GM12891 (cell line): ENCODE measurements around the gene RYR3.

ENCODE experiments used
- POLR2A ChIP-seq: IDR thresholded peaks from 2 replicates; pipeline ENCODE4 v1.6.1; 2011; ENCODE audit warnings: low read depth, low read length, control low read depth
- POLR2AphosphoS5 ChIP-seq: IDR thresholded peaks from 2 replicates; pipeline ENCODE4 v1.6.1; 2011; ENCODE audit warnings: low read depth, low read length, control low read depth

DNA sequence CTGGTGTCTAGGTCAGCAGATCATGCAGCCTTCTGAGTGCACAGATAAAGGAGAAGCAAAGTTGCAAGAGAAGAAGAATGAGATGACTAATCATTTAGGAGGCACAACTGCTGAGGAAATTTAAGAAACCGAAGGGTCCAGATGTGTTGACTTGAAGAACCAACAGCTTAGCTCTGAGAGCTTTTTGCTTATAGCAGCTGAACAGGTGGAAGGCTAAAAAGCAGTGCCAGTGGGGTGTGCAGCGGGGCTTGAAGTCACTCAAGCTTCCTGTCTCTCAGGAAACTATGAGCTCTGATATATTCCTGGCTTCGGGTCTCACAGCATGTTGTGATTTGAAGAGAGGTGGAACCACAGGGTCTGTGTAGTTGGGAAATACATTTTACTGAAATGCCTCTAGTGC, 305.7 kb downstream of the RYR3 start:
- TF ChIP-seq POLR2A (no peak), POLR2AphosphoS5 (no peak)
